Tibial artery (tissue), 4 donors: ENCODE data around the gene ENAH.

ENCODE experiments used
- DNase-seq, 2 donors: peaks; one replicate each; pipeline ENCODE4 v3.0.0-alpha.2; 2019
- H3K27ac ChIP-seq, 2 donors: fragments of 200-600 bp; sonication (generic) in 1 of 2; 1 replicate in 1 of 2; 2 replicates in 1 of 2; pipeline ENCODE4 v1.5.1; 2018 to 2019; ENCODE audit warnings: mild to moderate bottlenecking in 1 of 2
- H3K27me3 ChIP-seq, 2 donors: fragments of 200-600 bp; sonication (generic) in 1 of 2; one replicate each; pipeline versions ENCODE4 v1.5.1 to v1.6.0; 2016 to 2019
- H3K36me3 ChIP-seq, 3 donors: fragments of 200-600 bp; sonication (generic) in 2 of 3; one replicate each; pipeline ENCODE4 v1.5.1; 2016 to 2019; ENCODE audit warnings: mild to moderate bottlenecking in 2 of 3
- H3K4me1 ChIP-seq, 4 donors: fragments of 200-600 bp; sonication (generic) in 2 of 4; 1 replicate in 3 of 4; 2 replicates in 1 of 4; pipeline ENCODE4 v1.5.1; 2016 to 2019
- H3K4me3 ChIP-seq, 2 donors: fragments of 200-600 bp; sonication (generic) in 1 of 2; 1 replicate in 1 of 2; 2 replicates in 1 of 2; pipeline ENCODE4 v1.5.1; 2018 to 2019; ENCODE audit warnings: mild to moderate bottlenecking in 2 of 2
- H3K9me3 ChIP-seq, 3 donors: fragments of 200-600 bp; sonication (generic) in 1 of 3; one replicate each; pipeline ENCODE4 v1.5.1; 2016 to 2019
- intact Hi-C: fragments of 100-400 bp; cut with DNase I; formaldehyde crosslinking; loops from one replicate; pipeline ENCODE4 v1.15.0; 2023; ENCODE audit warnings: low total_unique reads
- TF ChIP-seq, protein P1 (sequence below), 2 experiments: fragments of 200-600 bp in 1 of 2; fragments of 450-650 bp in 1 of 2; IDR thresholded peaks; one replicate each; pipeline ENCODE4 v1.5.1; 2017 to 2019; ENCODE audit warnings: antibody characterized with exemption in 2 of 2, mild to moderate bottlenecking in 1 of 2, moderate library complexity in 1 of 2

The ENAH gene

DNA sequence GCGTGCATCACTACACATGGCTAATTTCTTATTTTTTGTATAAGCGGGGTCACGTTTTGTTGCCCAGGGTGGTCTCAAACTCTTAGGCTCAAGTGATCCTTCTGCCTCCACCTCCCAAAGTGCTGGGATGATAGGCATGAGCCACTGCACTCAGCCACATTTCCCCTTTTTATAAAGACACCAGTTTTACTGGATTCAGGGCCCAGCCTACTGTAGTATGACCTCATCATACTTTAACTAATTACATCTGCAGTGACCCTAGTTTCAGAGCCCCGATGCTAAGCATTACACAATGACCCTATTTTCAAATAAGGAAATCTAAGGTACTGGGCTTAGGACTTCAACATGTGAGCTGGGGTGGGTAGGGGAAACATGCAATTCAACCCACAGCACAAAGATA lies 31.8 kb upstream of the ENAH start:
- Histone ChIP-seq H3K4me1 (peaks cover 0 to 24% (median 5%) of the 10 kb centered on the region in 4 donors), H3K36me3 (no peaks in the 10 kb centered on the region), H3K4me3 (no peak overlapping the region), H3K27me3 (no peaks in the 10 kb centered on the region), H3K9me3 (no peaks in the 10 kb centered on the region), H3K27ac (no peak overlapping the region)
- no peak for DNase-seq
- intact Hi-C loops: no loop called here
- TF ChIP-seq, protein P1, sequence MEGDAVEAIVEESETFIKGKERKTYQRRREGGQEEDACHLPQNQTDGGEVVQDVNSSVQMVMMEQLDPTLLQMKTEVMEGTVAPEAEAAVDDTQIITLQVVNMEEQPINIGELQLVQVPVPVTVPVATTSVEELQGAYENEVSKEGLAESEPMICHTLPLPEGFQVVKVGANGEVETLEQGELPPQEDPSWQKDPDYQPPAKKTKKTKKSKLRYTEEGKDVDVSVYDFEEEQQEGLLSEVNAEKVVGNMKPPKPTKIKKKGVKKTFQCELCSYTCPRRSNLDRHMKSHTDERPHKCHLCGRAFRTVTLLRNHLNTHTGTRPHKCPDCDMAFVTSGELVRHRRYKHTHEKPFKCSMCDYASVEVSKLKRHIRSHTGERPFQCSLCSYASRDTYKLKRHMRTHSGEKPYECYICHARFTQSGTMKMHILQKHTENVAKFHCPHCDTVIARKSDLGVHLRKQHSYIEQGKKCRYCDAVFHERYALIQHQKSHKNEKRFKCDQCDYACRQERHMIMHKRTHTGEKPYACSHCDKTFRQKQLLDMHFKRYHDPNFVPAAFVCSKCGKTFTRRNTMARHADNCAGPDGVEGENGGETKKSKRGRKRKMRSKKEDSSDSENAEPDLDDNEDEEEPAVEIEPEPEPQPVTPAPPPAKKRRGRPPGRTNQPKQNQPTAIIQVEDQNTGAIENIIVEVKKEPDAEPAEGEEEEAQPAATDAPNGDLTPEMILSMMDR (IDR thresholded peaks at IDR 0.05): no peak

GRCh38 chr1:225681231-225681630 lies 28.3 kb upstream of the ENAH start:
- intact Hi-C loops: no loop called here
- H3K36me3 ChIP-seq: no peaks in the 10 kb centered on the region
- no peaks in the 10 kb centered on the region for H3K27me3 ChIP-seq
- H3K27ac ChIP-seq: no peak overlapping the region
- no peak overlapping the region for H3K4me3 ChIP-seq
- peaks cover 0 to 16% (median 5%) of the 10 kb centered on the region in 4 donors for H3K4me1 ChIP-seq
- no peaks in the 10 kb centered on the region for H3K9me3 ChIP-seq
- TF ChIP-seq, protein P1 (IDR thresholded peaks at IDR 0.05): no peak
- DNase-seq: no peak

DNA sequence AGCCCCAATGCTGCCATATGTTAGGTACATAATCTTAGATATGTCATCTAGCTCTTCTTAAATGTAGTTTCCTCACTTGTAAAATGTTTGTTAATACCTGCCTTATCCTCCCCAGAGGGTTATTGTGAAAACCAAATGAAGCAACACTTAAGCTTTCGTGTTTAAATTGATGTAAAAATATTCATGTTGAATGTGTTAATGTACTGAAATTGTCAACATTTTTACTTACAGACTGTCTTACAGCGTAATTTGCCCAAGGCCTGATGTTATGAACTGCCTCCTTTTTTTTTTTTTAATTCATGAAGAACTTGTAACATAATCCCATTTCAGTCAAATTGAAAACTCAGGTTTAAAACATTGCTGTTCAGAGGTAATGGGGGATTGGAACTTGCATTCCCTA lies 25.6 kb upstream of the ENAH start:
- DNase-seq: no peak
- Histone ChIP-seq H3K9me3 (no peaks in the 10 kb centered on the region), H3K4me1 (no peaks in the 10 kb centered on the region), H3K27ac (no peak overlapping the region), H3K4me3 (no peak overlapping the region), H3K27me3 (no peaks in the 10 kb centered on the region), H3K36me3 (no peaks in the 10 kb centered on the region)
- TF ChIP-seq, protein P1 (IDR thresholded peaks at IDR 0.05): no peak
- intact Hi-C loops: no loop called here

- no peak overlapping the region for H3K27ac ChIP-seq
- TF ChIP-seq, protein P1 (IDR thresholded peaks at IDR 0.05): no peak
- H3K27me3 ChIP-seq: no peaks in the 10 kb centered on the region
- no peaks in the 10 kb centered on the region for H3K36me3 ChIP-seq
- no peak overlapping the region for H3K4me3 ChIP-seq
- no peaks in the 10 kb centered on the region for H3K4me1 ChIP-seq
- DNase-seq: no peak
- H3K9me3 ChIP-seq: no peaks in the 10 kb centered on the region
- intact Hi-C loops: no loop called here
Measured at GRCh38 chr1:225677350-225678124, 24.6 kb upstream of the ENAH start.

DNA sequence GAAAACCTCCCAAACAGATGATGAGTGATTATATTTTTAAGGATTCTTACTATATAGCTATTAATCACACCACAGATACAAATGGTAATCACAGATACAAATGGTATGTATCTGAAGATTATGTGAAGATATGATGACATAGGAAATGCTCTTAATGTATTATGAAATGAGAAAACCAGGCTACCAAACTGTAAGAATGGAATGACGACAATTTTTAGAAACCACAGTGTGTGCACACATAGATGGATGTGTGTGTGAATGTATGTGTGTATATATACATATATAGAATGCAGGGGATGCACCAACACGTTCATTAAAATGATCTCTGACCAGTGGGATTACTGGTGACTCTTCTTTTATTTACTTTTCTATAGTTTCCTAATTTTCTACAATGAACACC lies 21.5 kb upstream of the ENAH start:
- Histone ChIP-seq H3K4me1 (no peaks in the 10 kb centered on the region), H3K36me3 (no peaks in the 10 kb centered on the region), H3K9me3 (no peaks in the 10 kb centered on the region), H3K27ac (no peak overlapping the region), H3K4me3 (no peak overlapping the region), H3K27me3 (no peaks in the 10 kb centered on the region)
- TF ChIP-seq, protein P1 (IDR thresholded peaks at IDR 0.05): no peak
- DNase-seq: no peak
- intact Hi-C loops: no loop called here
